ENCODE results near the gene SOX10.

The SOX10 gene

GRCh38 chr22:37996079-37996478, 11.7 kb upstream of the SOX10 start (continued):
- TF ChIP-seq ZNF560 (tag by site-specific recombination; IDR thresholded peaks at IDR 0.05; ENCODE audit: borderline replicate concordance) (no peak), ZNF133 (tag by site-specific recombination; IDR thresholded peaks at IDR 0.05) (no peak), SP2 (tag by site-specific recombination; IDR thresholded peaks at IDR 0.05) (peak; percentile 18; the same call in 1 of the 2 replicates), TRIM28 (IDR thresholded peaks at IDR 0.05; ENCODE audit: borderline replicate concordance, low read length) (no peak), ZFP41 (tag by site-specific recombination; IDR thresholded peaks at IDR 0.05; ENCODE audit: borderline replicate concordance) (no peak)

GRCh38 chr22:37995460-37995859, 11.1 kb upstream of the SOX10 start:
- Histone ChIP-seq H3K4me3 (ENCODE audit: low read depth, low read length) (no peak overlapping the region), H3K27ac (ENCODE audit: extremely low read depth, low read depth, low read length) (no peak overlapping the region), H3K36me3 (ENCODE audit: control insufficient read depth in 2 of 2, insufficient read depth in 1 of 2, low read length in 2 of 2) (no peaks in the 10 kb centered on the region), H3K9me3 (ENCODE audit: control insufficient read depth, insufficient read depth, low read depth, low read length) (no peaks in the 10 kb centered on the region), H3K4me1 (ENCODE audit: control insufficient read depth, insufficient read depth, low read length) (peaks cover 5% of the 10 kb centered on the region)
- ChIA-PET CTCF (interaction anchor here (0.6 to 1.8 kb wide), 4 partner anchors 30 to 416 kb away, joined by 3 to 7 read pairs (median 5); no protein-coding TSS in a partner anchor), POLR2A (interaction anchor here (0.6 kb wide), 1 partner anchor 36 kb away, joined by 4 read pairs; no protein-coding TSS in a partner anchor)
- TF ChIP-seq ZNF19 (tag by site-specific recombination; IDR thresholded peaks at IDR 0.05; ENCODE audit: low read depth) (no peak), ZFHX2 (tag by site-specific recombination; conservative IDR thresholded peaks at IDR 0.05) (no peak), ZNF544 (tag by site-specific recombination; IDR thresholded peaks at IDR 0.05) (no peak), ZNF548 (tag by site-specific recombination; IDR thresholded peaks at IDR 0.05) (no peak), ZNF843 (tag by site-specific recombination; IDR thresholded peaks at IDR 0.05) (no peak), ZSCAN23 (tag by site-specific recombination; IDR thresholded peaks at IDR 0.05) (no peak), RBAK (tag by site-specific recombination; IDR thresholded peaks at IDR 0.05) (no peak), ZNF596 (tag by site-specific recombination; IDR thresholded peaks at IDR 0.05) (no peak), ZNF37A (tag by site-specific recombination; IDR thresholded peaks at IDR 0.05) (no peak)
- TF ChIP-seq, protein P1, sequence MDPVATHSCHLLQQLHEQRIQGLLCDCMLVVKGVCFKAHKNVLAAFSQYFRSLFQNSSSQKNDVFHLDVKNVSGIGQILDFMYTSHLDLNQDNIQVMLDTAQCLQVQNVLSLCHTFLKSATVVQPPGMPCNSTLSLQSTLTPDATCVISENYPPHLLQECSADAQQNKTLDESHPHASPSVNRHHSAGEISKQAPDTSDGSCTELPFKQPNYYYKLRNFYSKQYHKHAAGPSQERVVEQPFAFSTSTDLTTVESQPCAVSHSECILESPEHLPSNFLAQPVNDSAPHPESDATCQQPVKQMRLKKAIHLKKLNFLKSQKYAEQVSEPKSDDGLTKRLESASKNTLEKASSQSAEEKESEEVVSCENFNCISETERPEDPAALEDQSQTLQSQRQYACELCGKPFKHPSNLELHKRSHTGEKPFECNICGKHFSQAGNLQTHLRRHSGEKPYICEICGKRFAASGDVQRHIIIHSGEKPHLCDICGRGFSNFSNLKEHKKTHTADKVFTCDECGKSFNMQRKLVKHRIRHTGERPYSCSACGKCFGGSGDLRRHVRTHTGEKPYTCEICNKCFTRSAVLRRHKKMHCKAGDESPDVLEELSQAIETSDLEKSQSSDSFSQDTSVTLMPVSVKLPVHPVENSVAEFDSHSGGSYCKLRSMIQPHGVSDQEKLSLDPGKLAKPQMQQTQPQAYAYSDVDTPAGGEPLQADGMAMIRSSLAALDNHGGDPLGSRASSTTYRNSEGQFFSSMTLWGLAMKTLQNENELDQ (tag by site-specific recombination; IDR thresholded peaks at IDR 0.05; ENCODE audit: low read depth): no peak
- TF ChIP-seq, protein P2, sequence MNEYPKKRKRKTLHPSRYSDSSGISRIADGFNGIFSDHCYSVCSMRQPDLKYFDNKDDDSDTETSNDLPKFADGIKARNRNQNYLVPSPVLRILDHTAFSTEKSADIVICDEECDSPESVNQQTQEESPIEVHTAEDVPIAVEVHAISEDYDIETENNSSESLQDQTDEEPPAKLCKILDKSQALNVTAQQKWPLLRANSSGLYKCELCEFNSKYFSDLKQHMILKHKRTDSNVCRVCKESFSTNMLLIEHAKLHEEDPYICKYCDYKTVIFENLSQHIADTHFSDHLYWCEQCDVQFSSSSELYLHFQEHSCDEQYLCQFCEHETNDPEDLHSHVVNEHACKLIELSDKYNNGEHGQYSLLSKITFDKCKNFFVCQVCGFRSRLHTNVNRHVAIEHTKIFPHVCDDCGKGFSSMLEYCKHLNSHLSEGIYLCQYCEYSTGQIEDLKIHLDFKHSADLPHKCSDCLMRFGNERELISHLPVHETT (tag by site-specific recombination; IDR thresholded peaks at IDR 0.05): no peak
- TF ChIP-seq, protein P3, sequence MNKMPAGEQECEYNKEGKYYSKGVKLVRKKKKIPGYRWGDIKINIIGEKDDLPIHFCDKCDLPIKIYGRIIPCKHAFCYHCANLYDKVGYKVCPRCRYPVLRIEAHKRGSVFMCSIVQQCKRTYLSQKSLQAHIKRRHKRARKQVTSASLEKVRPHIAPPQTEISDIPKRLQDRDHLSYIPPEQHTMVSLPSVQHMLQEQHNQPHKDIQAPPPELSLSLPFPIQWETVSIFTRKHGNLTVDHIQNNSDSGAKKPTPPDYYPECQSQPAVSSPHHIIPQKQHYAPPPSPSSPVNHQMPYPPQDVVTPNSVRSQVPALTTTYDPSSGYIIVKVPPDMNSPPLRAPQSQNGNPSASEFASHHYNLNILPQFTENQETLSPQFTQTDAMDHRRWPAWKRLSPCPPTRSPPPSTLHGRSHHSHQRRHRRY (tag by site-specific recombination; IDR thresholded peaks at IDR 0.05): no peak

GRCh38 chr22:37994982-37995381, 10.6 kb upstream of the SOX10 start:
- Histone ChIP-seq H3K4me3 (ENCODE audit: low read depth, low read length) (no peak overlapping the region), H3K9me3 (ENCODE audit: control insufficient read depth, insufficient read depth, low read depth, low read length) (no peaks in the 10 kb centered on the region), H3K4me1 (ENCODE audit: control insufficient read depth, insufficient read depth, low read length) (peaks cover 5% of the 10 kb centered on the region), H3K27ac (ENCODE audit: extremely low read depth, low read depth, low read length) (no peak overlapping the region), H3K36me3 (ENCODE audit: control insufficient read depth in 2 of 2, insufficient read depth in 1 of 2, low read length in 2 of 2) (no peaks in the 10 kb centered on the region)
- CTCF ChIA-PET: interaction anchor here (0.6 to 1.2 kb wide), 3 partner anchors 29 to 178 kb away, joined by 3 to 4 read pairs (median 3); no protein-coding TSS in a partner anchor
- POLR2A ChIA-PET: interaction anchor here (0.6 kb wide), 1 partner anchor 35 kb away, joined by 4 read pairs; no protein-coding TSS in a partner anchor
- TF ChIP-seq ZNF768 (tag by site-specific recombination; IDR thresholded peaks at IDR 0.05): 0 out of 2 replicates have a peak, but pooled peaks have one; percentile 52
- TF ChIP-seq TCF7L2 (IDR thresholded peaks at IDR 0.05; ENCODE audit: borderline replicate concordance, low read depth, low read length): no peak
- TF ChIP-seq ZNF664 (tag by site-specific recombination; IDR thresholded peaks at IDR 0.05): peak; percentile 60; the same call in 1 of the 2 replicates
